IMR-90 (cell line): ENCODE measurements around the gene BPI. TPM values are rescaled to one million over a fixed set of nuclear protein-coding genes. Genes with fewer than 3 reads are reported as not detected.

Source experiments
- ATAC-seq: fragments of 200-7000 bp; cut with Tn5 transposase; 2 replicates; pipeline ENCODE4 v1.9.1; 2020; ENCODE audit warnings: low read depth, mild to moderate bottlenecking, moderate library complexity
- BruUV-seq: library from RNA; stranded (reverse); fragments of 400-500 nt; replicated peaks from 2 replicates; lab custom pipeline; 2021; lab: Mats Ljungman, UMichigan
- CTCF ChIA-PET: fragments of 300-600 bp; formaldehyde crosslinking; extraction: SDS; loops from one replicate; lab custom pipeline; 2021; ENCODE audit warnings: antibody characterized with exemption; lab: Yijun Ruan, JAX
- POLR2A ChIA-PET: fragments of 300-600 bp; sonication (Branson Sonifier 250); formaldehyde crosslinking; loops from one replicate; lab custom pipeline; 2022; ENCODE audit warnings: antibody characterized with exemption; ENCODE audit not compliant: unreplicated experiment; lab: Charles Lee
- DNase-seq: peaks from one replicate; pipeline ENCODE4 v3.0.0; 2013
- H2AFZ ChIP-seq: replicated peaks from 2 replicates; pipeline ENCODE3; 2013; ENCODE audit warnings: low read length, mild to moderate bottlenecking; ENCODE audit not compliant: poor library complexity
- H2AK5ac ChIP-seq: 2 replicates; pipeline ENCODE4 v1.6.1; 2013; ENCODE audit warnings: low read depth, low read length, inconsistent platforms
- H2AK9ac ChIP-seq: replicated peaks from 2 replicates; pipeline ENCODE3; 2013; ENCODE audit warnings: mild to moderate bottlenecking, low read depth, low read length, moderate library complexity; ENCODE audit not compliant: poor library complexity
- H2BK120ac ChIP-seq: 2 replicates; pipeline ENCODE4 v1.6.1; 2013; ENCODE audit warnings: low read depth, low read length, inconsistent platforms
- H2BK15ac ChIP-seq: 3 replicates; pipeline ENCODE4 v1.6.1; 2013; ENCODE audit warnings: low read depth, low read length, inconsistent platforms
- H2BK20ac ChIP-seq: 2 replicates; pipeline ENCODE4 v1.6.1; 2013; ENCODE audit warnings: low read depth, mild to moderate bottlenecking, inconsistent platforms, low read length, moderate library complexity
- H2BK5ac ChIP-seq: 2 replicates; pipeline ENCODE4 v1.6.1; 2013; ENCODE audit warnings: mild to moderate bottlenecking, low read depth, low read length, inconsistent platforms; ENCODE audit not compliant: poor library complexity, severe bottlenecking
- H3K14ac ChIP-seq: replicated peaks from 2 replicates; pipeline ENCODE4 v1.6.1; 2013; ENCODE audit warnings: low read depth, low read length, inconsistent platforms
- H3K18ac ChIP-seq: 2 replicates; pipeline ENCODE4 v1.6.1; 2013; ENCODE audit warnings: low read depth, low read length, control low read depth
- H3K23ac ChIP-seq: 2 replicates; pipeline ENCODE4 v1.6.1; 2013; ENCODE audit warnings: low read depth, low read length, inconsistent platforms
- H3K27ac ChIP-seq: 2 replicates; pipeline ENCODE4 v1.5.1; 2013; ENCODE audit warnings: mild to moderate bottlenecking, control low read depth, low read length; ENCODE audit not compliant: insufficient read depth
- H3K27me3 ChIP-seq: 2 replicates; pipeline ENCODE4 v1.6.1; 2013; ENCODE audit warnings: low read length; ENCODE audit not compliant: control insufficient read depth, insufficient read depth
- H3K36me3 ChIP-seq: 2 replicates; pipeline ENCODE4 v1.6.1; 2013; ENCODE audit warnings: low read length, mixed read lengths; ENCODE audit not compliant: control insufficient read depth, insufficient read depth
- H3K4ac ChIP-seq: 2 replicates; pipeline ENCODE4 v1.6.1; 2013; ENCODE audit warnings: low read depth, low read length, inconsistent platforms
- H3K4me1 ChIP-seq: 2 replicates; pipeline ENCODE4 v1.6.1; 2013; ENCODE audit warnings: low read length, mixed read lengths; ENCODE audit not compliant: control insufficient read depth, insufficient read depth
- H3K4me2 ChIP-seq: 2 replicates; pipeline ENCODE4 v1.6.1; 2013; ENCODE audit warnings: low read depth, mild to moderate bottlenecking, control low read depth, low read length, moderate library complexity
- H3K4me3 ChIP-seq: 2 replicates; pipeline ENCODE4 v1.5.1; 2013; ENCODE audit warnings: low read depth, mild to moderate bottlenecking, control low read depth, low read length, moderate library complexity; ENCODE audit not compliant: insufficient read depth
- H3K56ac ChIP-seq: 2 replicates; pipeline ENCODE4 v1.6.1; 2013; ENCODE audit warnings: low read length, inconsistent platforms; ENCODE audit not compliant: insufficient read depth; ENCODE audit errors: extremely low read depth
- H3K79me1 ChIP-seq, 2 experiments: 2 replicates each; pipeline ENCODE4 v1.6.1; 2013; ENCODE audit warnings: low read length in 2 of 2, inconsistent platforms in 1 of 2, low read depth in 1 of 2
- H3K9ac ChIP-seq: 2 replicates; pipeline ENCODE4 v1.6.1; 2013; ENCODE audit warnings: low read depth, low read length, control low read depth
- H3K9me1 ChIP-seq: 2 replicates; pipeline ENCODE4 v1.6.1; 2013; ENCODE audit warnings: low read length, inconsistent platforms; ENCODE audit not compliant: insufficient read depth
- H3K9me3 ChIP-seq: 2 replicates; pipeline ENCODE4 v1.6.1; 2013; ENCODE audit warnings: low read length; ENCODE audit not compliant: control insufficient read depth, insufficient read depth
- H4K20me1 ChIP-seq: 2 replicates; pipeline ENCODE4 v1.6.1; 2013; ENCODE audit warnings: low read length, inconsistent platforms; ENCODE audit not compliant: insufficient read depth
- H4K5ac ChIP-seq: 2 replicates; pipeline ENCODE4 v1.6.1; 2013; ENCODE audit warnings: mild to moderate bottlenecking, low read depth, low read length, control low read depth
- H4K8ac ChIP-seq, 2 experiments: 2 replicates each; pipeline ENCODE4 v1.6.1; 2013; ENCODE audit warnings: low read depth in 2 of 2, low read length in 2 of 2, control low read depth in 1 of 2, inconsistent platforms in 1 of 2
- H4K91ac ChIP-seq: 2 replicates; pipeline ENCODE4 v1.6.1; 2013; ENCODE audit warnings: low read depth, low read length, inconsistent platforms; ENCODE audit not compliant: insufficient read depth
- NFE2L2 ChIP-seq: fragments of 150-350 bp; IDR thresholded peaks from 2 replicates; pipeline ENCODE4 v1.6.1; 2016; ENCODE audit warnings: low read depth, mild to moderate bottlenecking, low read length
- SMC3 ChIP-seq: fragments of 150-350 bp; IDR thresholded peaks from 2 replicates; pipeline ENCODE4 v1.6.1; 2016; ENCODE audit warnings: low read depth, mild to moderate bottlenecking, antibody characterized with exemption, low read length, moderate library complexity
- WGBS, 2 experiments: methylation state at CpG; one replicate each; pipeline versions ENCODE4 v1.1.5 to v1.1.7; 2013; ENCODE audit warnings: missing lambda C conversion rate in 2 of 2; ENCODE audit not compliant: insufficient read length in 1 of 2; ENCODE audit errors: extremely low coverage in 2 of 2; 5-methylcytosine and 5-hydroxymethylcytosine counted together
- dilution Hi-C: fragments of 300-500 bp; cut with HindIII; formaldehyde crosslinking; loops from one replicate; pipeline ENCODE4 v1.14.3; 2018; ENCODE audit warnings: low sequenced_read_pairs; ENCODE audit not compliant: unreplicated experiment
- in situ Hi-C: fragments of 300-500 bp; cut with MboI; formaldehyde crosslinking; loops from 3 replicates; pipeline ENCODE4 v1.14.3; 2019; ENCODE audit warnings: low sequenced_read_pairs, inconsistent platforms, mixed read lengths
- intact Hi-C: fragments of 100-400 bp; cut with micrococcal nuclease; formaldehyde crosslinking; loops from 2 replicates; pipeline ENCODE4 v1.10.0; 2022
- polyA plus RNA-seq, 3 experiments: library from polyadenylated mRNA; depleted of rRNA; stranded (reverse); fragments of >200 nt; gene quantifications; 2 replicates each; pipeline ENCODE4 v1.2.3, GENCODE V29; 2012; ENCODE audit warnings: low replicate concordance in 1 of 3
- total RNA-seq: library from RNA; depleted of rRNA; stranded (reverse); fragments of >200 nt; gene quantifications from 2 replicates; pipeline ENCODE4 v1.2.3, GENCODE V29; 2012
- TF ChIP-seq, protein P1 (sequence below): conservative IDR thresholded peaks from 2 replicates; pipeline ENCODE4 v1.5.1; 2012; ENCODE audit warnings: mild to moderate bottlenecking, low read depth, low read length, improper control_type of control experiment
- TF ChIP-seq, protein P2 (sequence below): fragments of 150-350 bp; IDR thresholded peaks from 2 replicates; pipeline ENCODE4 v1.6.1; 2016; ENCODE audit warnings: low read depth, mild to moderate bottlenecking, low read length, moderate library complexity, borderline replicate concordance
- TF ChIP-seq, protein P3 (sequence below): fragments of 150-350 bp; IDR thresholded peaks from 2 replicates; pipeline ENCODE4 v1.6.1; 2017; ENCODE audit warnings: mild to moderate bottlenecking, antibody characterized with exemption, low read length, low read depth

The BPI gene
- total and polyA plus RNA-seq, 2 of the 4 experiments (the other 2 are of a cell fraction) = 0.05 TPM; not detected in 1

DNA sequence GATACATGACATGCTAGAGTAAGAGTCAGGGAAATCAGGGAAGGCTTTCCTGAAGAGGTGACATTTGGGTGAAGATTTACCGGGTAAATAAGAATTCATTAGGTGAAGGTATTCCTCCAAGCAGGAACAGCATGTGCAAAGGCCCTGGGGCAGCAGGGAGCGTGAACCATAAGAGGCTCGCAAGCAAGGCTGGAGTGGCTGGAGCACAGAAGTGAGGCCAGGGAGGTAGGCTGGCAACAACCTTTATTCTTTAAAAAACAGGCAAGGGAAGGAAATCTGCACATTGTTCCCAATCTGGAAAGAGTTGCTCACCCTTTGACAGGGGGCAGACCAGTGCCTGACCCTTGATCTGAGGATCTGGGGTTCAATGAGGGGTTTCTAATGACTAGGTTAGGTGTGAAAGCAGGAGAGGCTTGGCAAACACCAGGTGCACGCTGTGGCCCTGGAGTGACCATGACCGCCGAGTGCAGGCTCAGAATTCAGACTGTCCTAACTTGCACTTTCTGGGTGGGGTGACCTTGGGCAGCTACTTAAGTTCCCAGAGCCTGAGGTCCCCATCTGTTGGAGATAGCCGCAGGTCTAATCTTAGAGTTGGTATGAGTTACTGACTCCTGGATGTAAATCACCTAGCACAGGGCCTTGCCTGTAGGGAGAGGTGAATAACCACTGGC is 45.3 kb upstream of the BPI start:
- H3K14ac ChIP-seq = no peak overlapping the region
- H4K91ac ChIP-seq = peak overlapping the region; percentile 21; the same call in 1 of the 2 replicates
- intact Hi-C loops = no loop called here
- DNase-seq = no peak
- H3K9me1 ChIP-seq = peaks cover 15% of the 10 kb centered on the region
- peak overlapping the region; percentile 71 for H3K4ac ChIP-seq
- peak overlapping the region in 1 of 2 experiments; percentile 15; a peak in 2 of 4 replicates for H4K8ac ChIP-seq
- H4K5ac ChIP-seq = no peak overlapping the region
- H3K79me1 ChIP-seq = peaks cover 0 to 17% of the 10 kb centered on the region in 2 experiments; a peak in 3 of 4 replicates
- H3K36me3 ChIP-seq = 0 out of 2 replicates have a peak, but pooled peaks cover 2% of the 10 kb centered on the region
- no peak overlapping the region; the same call in 1 of the 2 replicates for H3K4me2 ChIP-seq
- ChIA-PET POLR2A (no interaction called here), CTCF (no interaction called here)
- no peak overlapping the region for H2AK9ac ChIP-seq
- H3K9me3 ChIP-seq = no peaks in the 10 kb centered on the region
- TF ChIP-seq, protein P1, sequence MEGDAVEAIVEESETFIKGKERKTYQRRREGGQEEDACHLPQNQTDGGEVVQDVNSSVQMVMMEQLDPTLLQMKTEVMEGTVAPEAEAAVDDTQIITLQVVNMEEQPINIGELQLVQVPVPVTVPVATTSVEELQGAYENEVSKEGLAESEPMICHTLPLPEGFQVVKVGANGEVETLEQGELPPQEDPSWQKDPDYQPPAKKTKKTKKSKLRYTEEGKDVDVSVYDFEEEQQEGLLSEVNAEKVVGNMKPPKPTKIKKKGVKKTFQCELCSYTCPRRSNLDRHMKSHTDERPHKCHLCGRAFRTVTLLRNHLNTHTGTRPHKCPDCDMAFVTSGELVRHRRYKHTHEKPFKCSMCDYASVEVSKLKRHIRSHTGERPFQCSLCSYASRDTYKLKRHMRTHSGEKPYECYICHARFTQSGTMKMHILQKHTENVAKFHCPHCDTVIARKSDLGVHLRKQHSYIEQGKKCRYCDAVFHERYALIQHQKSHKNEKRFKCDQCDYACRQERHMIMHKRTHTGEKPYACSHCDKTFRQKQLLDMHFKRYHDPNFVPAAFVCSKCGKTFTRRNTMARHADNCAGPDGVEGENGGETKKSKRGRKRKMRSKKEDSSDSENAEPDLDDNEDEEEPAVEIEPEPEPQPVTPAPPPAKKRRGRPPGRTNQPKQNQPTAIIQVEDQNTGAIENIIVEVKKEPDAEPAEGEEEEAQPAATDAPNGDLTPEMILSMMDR = no peak
- TF ChIP-seq NFE2L2 (no peak), SMC3 (no peak)
- TF ChIP-seq, protein P2, sequence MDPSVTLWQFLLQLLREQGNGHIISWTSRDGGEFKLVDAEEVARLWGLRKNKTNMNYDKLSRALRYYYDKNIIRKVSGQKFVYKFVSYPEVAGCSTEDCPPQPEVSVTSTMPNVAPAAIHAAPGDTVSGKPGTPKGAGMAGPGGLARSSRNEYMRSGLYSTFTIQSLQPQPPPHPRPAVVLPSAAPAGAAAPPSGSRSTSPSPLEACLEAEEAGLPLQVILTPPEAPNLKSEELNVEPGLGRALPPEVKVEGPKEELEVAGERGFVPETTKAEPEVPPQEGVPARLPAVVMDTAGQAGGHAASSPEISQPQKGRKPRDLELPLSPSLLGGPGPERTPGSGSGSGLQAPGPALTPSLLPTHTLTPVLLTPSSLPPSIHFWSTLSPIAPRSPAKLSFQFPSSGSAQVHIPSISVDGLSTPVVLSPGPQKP = no peak
- TF ChIP-seq, protein P3, sequence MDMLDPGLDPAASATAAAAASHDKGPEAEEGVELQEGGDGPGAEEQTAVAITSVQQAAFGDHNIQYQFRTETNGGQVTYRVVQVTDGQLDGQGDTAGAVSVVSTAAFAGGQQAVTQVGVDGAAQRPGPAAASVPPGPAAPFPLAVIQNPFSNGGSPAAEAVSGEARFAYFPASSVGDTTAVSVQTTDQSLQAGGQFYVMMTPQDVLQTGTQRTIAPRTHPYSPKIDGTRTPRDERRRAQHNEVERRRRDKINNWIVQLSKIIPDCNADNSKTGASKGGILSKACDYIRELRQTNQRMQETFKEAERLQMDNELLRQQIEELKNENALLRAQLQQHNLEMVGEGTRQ = no peak
- no peak overlapping the region for H3K56ac ChIP-seq
- 0 out of 2 replicates have a peak overlapping the region, but pooled peaks have one; percentile 9 for H2BK20ac ChIP-seq
- H3K9ac ChIP-seq = no peak overlapping the region
- H2AK5ac ChIP-seq = peak overlapping the region; percentile 97
- H4K20me1 ChIP-seq = no peaks in the 10 kb centered on the region
- peaks cover 24% of the 10 kb centered on the region for H3K4me1 ChIP-seq
- no peak overlapping the region for H3K27ac ChIP-seq
- dilution Hi-C loops = no loop called here
- BruUV-seq = no TSS peak
- H2AFZ ChIP-seq = no peak overlapping the region
- H2BK15ac ChIP-seq = peak overlapping the region; percentile 63; the same call in 2 of the 3 replicates
- no peaks in the 10 kb centered on the region for H3K27me3 ChIP-seq
- H3K23ac ChIP-seq = no peak overlapping the region
- in situ Hi-C loops = no loop called here
- WGBS, 2 experiments = 96% methylated on average over 4 of the region's 7 CpGs; no CpG with 5 or more reads in 1 of the 2 experiments
- no peak for ATAC-seq
- H3K4me3 ChIP-seq = no peak overlapping the region
- H2BK120ac ChIP-seq = peak overlapping the region; percentile 61
- H2BK5ac ChIP-seq = peak overlapping the region; percentile 21
- H3K18ac ChIP-seq = no peak overlapping the region
